ENCODE measurements around the gene HNRNPK. TPM values are rescaled to one million over a fixed set of nuclear protein-coding genes. Genes with fewer than 3 reads are reported as not detected.

Gene HNRNPK
- total RNA-seq, 4 donors from 2014 or later: 501 to 702 (median 639) TPM

- intact Hi-C loops (cut with DNase I): no loop called here
- H3K4me3 ChIP-seq (replicated peaks in 1 of 3): no peak overlapping the region
- H3K27me3 ChIP-seq: no peaks in the 10 kb centered on the region
- TF ChIP-seq, protein P1, sequence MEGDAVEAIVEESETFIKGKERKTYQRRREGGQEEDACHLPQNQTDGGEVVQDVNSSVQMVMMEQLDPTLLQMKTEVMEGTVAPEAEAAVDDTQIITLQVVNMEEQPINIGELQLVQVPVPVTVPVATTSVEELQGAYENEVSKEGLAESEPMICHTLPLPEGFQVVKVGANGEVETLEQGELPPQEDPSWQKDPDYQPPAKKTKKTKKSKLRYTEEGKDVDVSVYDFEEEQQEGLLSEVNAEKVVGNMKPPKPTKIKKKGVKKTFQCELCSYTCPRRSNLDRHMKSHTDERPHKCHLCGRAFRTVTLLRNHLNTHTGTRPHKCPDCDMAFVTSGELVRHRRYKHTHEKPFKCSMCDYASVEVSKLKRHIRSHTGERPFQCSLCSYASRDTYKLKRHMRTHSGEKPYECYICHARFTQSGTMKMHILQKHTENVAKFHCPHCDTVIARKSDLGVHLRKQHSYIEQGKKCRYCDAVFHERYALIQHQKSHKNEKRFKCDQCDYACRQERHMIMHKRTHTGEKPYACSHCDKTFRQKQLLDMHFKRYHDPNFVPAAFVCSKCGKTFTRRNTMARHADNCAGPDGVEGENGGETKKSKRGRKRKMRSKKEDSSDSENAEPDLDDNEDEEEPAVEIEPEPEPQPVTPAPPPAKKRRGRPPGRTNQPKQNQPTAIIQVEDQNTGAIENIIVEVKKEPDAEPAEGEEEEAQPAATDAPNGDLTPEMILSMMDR (IDR thresholded peaks at IDR 0.05): no peak
- TF ChIP-seq POLR2A (IDR thresholded peaks at IDR 0.05): no peak
- peaks cover 23 to 27% of the 10 kb centered on the region in 2 donors for H3K4me1 ChIP-seq
- DNase-seq: no peak
- WGBS, 2 donors: 90 to 91% methylated on average over 2 of the region's 2 CpGs
- H3K9me3 ChIP-seq: no peaks in the 10 kb centered on the region
- no peaks in the 10 kb centered on the region for H3K36me3 ChIP-seq
- no peak overlapping the region for H3K27ac ChIP-seq
These were observed 48.0 kb downstream of the HNRNPK start for GRCh38 chr9:83932011-83932410.

DNA sequence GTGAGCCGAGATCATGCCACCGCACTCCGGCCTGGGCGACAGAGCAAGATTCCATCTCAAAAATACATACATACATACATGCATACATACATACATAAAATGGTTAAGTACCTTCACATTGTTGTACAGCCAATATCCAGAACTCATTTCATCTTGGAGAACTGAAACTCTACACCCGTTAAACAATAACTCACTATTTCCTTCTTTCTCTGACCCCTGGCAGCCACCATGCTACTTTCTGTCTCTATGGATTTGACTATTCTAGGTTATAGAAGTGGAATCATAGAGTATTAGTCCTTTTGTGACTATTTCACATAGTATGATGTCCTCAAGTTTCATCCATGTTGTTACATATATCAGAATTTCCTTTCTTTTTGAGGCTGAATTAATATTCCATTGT, 49.1 kb downstream of the HNRNPK start:
- Histone ChIP-seq H3K9me3 (no peaks in the 10 kb centered on the region), H3K36me3 (no peaks in the 10 kb centered on the region), H3K4me3 (replicated peaks in 1 of 3) (no peak overlapping the region), H3K4me1 (peaks cover 23 to 27% of the 10 kb centered on the region in 2 donors), H3K27me3 (no peaks in the 10 kb centered on the region), H3K27ac (no peak overlapping the region)
- intact Hi-C loops (cut with DNase I): no loop called here
- 89 to 90% methylated on average over 5 of the region's 5 CpGs for WGBS, 2 donors
- DNase-seq: no peak
- TF ChIP-seq, protein P1 (IDR thresholded peaks at IDR 0.05): no peak
- no peak for TF ChIP-seq POLR2A (IDR thresholded peaks at IDR 0.05)

DNA sequence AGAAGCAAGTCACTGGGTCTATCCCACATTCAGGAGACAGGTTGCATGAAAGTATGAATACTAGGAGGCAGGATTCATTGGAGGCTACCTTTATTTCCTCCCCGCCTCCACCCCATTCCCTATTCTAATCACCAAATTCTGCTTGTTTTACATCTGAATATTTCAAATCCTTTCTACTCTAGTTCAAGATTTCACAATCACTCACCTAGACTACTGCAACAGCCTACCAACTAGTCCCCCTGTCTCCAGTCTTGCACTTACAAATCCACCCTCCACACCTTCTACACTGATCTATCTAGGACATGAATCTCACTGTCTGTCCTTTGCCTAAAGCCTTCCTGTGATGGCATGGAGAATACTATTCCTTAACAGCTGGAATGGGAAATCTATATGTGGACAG, 52.4 kb downstream of the HNRNPK start:
- intact Hi-C loops (cut with DNase I): no loop called here
- no peak for DNase-seq
- Histone ChIP-seq H3K27me3 (no peaks in the 10 kb centered on the region), H3K9me3 (no peaks in the 10 kb centered on the region), H3K27ac (no peak overlapping the region), H3K4me3 (replicated peaks in 1 of 3) (no peak overlapping the region), H3K4me1 (no peaks in the 10 kb centered on the region), H3K36me3 (no peaks in the 10 kb centered on the region)
- TF ChIP-seq, protein P1 (IDR thresholded peaks at IDR 0.05): no peak
- TF ChIP-seq POLR2A (IDR thresholded peaks at IDR 0.05): no peak
- 97 to 98% methylated on average over 1 of the region's 1 CpG for WGBS, 2 donors

DNA sequence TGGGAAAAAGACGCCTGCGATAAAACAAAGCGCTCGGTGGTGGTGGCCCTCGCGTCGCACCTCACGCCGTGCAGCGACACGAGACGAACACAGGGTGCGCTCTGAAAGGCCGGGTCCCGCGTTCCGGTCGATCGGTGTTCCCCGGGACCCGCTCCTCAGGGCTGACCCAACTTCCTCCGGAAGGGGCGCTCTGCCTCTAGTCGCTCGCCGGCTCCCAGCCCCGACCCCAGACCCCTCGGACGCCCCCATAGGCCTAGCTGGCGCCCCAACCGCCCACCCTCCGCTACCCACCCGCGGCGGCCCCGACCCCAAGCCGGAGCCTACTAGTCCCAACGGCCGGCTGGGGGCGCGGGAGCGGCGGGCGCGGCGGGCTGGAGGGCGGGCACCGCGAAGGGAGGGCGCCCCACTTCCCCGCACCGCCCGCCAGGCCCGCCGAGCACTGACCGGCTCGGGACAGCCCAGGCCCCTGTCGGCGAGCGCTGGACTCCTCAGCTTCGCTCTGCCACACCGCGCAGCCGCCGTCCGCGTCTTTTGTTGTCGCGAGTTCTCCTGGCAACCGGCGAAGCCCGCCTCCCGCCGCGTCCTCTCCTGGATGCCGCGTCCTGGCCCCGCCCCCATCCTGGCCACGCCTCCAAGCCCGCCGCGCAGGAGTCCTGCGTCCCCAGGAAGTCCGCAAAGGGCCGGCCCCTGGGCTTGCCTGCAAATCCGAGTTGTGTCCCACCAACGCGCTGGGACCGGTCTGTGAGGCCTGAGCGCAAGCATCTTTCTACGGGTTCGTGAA, 58.9 kb downstream of the HNRNPK start, which contains the start of gene KIF27:
KIF27 (minus strand) TSS at position 506 of the 781 bp plus-strand sequence. CDS start 5,841 bp downstream, outside the sequence.
- peak; percentile 100 for DNase-seq
- no peaks in the 10 kb centered on the region for H3K36me3 ChIP-seq
- H3K9me3 ChIP-seq: no peaks in the 10 kb centered on the region
- TF ChIP-seq, protein P1 (IDR thresholded peaks at IDR 0.05): peak in 5 of 6 experiments; percentile 20 to 54 (median 45)
- peak in 1 of 2 donors; percentile 95 for TF ChIP-seq POLR2A (IDR thresholded peaks at IDR 0.05)
- intact Hi-C loops (cut with DNase I): no loop called here
- peak within 1 kb of the TSS; percentile 5 to 94 (median 52) for H3K4me3 ChIP-seq (replicated peaks in 1 of 3)
- H3K4me1 ChIP-seq: peaks cover 9 to 16% of the 10 kb centered on the region in 2 donors
- WGBS, 2 donors: 0% methylated on average over 11 to 23 of the region's 92 CpGs
- peak within 1 kb of the TSS; percentile 93 to 99 (median 98) for H3K27ac ChIP-seq
- no peaks in the 10 kb centered on the region for H3K27me3 ChIP-seq

- TF ChIP-seq, protein P1 (IDR thresholded peaks at IDR 0.05): peak in 2 of 6 experiments; percentile 33 to 42
- TF ChIP-seq POLR2A (IDR thresholded peaks at IDR 0.05): no peak
- Histone ChIP-seq H3K36me3 (no peaks in the 10 kb centered on the region), H3K27me3 (no peaks in the 10 kb centered on the region), H3K27ac (peak overlapping the region; percentile 93 to 99 (median 98)), H3K4me1 (peaks cover 9 to 16% of the 10 kb centered on the region in 2 donors), H3K4me3 (replicated peaks in 1 of 3) (peak overlapping the region; percentile 5 to 94 (median 52)), H3K9me3 (no peaks in the 10 kb centered on the region)
- intact Hi-C loops (cut with DNase I): no loop called here
- WGBS, 2 donors: 2 to 3% methylated on average over 14 to 16 of the region's 16 CpGs
- peak; percentile 74 to 79 for DNase-seq
These were observed 59.5 kb downstream of the HNRNPK start for GRCh38 chr9:83920469-83920926.
